ENCODE data around the gene WIPF3.

WIPF3 gene

GRCh38 chr7:29853789-29854188, 47.5 kb downstream of the WIPF3 start:
- no peak for TF ChIP-seq CTCF (IDR thresholded peaks at IDR 0.05; ENCODE audit: low read depth, low read length)
- Histone ChIP-seq H3K27me3 (peaks cover 12% of the 10 kb centered on the region; the same call in 1 of the 2 replicates), H3K36me3 (no peaks in the 10 kb centered on the region), H3K9me3 (no peaks in the 10 kb centered on the region), H3K4me3 (ENCODE audit: low read depth, low read length) (no peak overlapping the region), H3K4me1 (no peaks in the 10 kb centered on the region)
- DNase-seq, result no peak

- DNase-seq, result no peak
- TF ChIP-seq CTCF (IDR thresholded peaks at IDR 0.05; ENCODE audit: low read depth, low read length), result no peak
Measured at GRCh38 chr7:29854257-29854938, 48.1 kb downstream of the WIPF3 start.

GRCh38 chr7:29857654-29858053, 51.3 kb downstream of the WIPF3 start:
- H3K9me3 ChIP-seq, result no peaks in the 10 kb centered on the region
- no peak overlapping the region for H3K4me3 ChIP-seq (ENCODE audit: low read depth, low read length)
- no peak for TF ChIP-seq CTCF (IDR thresholded peaks at IDR 0.05; ENCODE audit: low read depth, low read length)
- H3K4me1 ChIP-seq, result no peaks in the 10 kb centered on the region
- no peak for DNase-seq
- H3K27me3 ChIP-seq, result 0 out of 2 replicates have a peak, but pooled peaks cover 3% of the 10 kb centered on the region
- no peaks in the 10 kb centered on the region for H3K36me3 ChIP-seq

More at GRCh38 chr7:29854257-29854938, 48.1 kb downstream of the WIPF3 start:
- H3K36me3 ChIP-seq, result no peaks in the 10 kb centered on the region
- H3K4me1 ChIP-seq, result no peaks in the 10 kb centered on the region
- no peaks in the 10 kb centered on the region for H3K9me3 ChIP-seq
- H3K4me3 ChIP-seq (ENCODE audit: low read depth, low read length), result no peak overlapping the region
- H3K27me3 ChIP-seq, result peaks cover 12% of the 10 kb centered on the region; the same call in 1 of the 2 replicates

GRCh38 chr7:29858191-29858951, 52.1 kb downstream of the WIPF3 start:
- Histone ChIP-seq H3K36me3 (no peaks in the 10 kb centered on the region), H3K27me3 (0 out of 2 replicates have a peak, but pooled peaks cover 3% of the 10 kb centered on the region), H3K4me3 (ENCODE audit: low read depth, low read length) (no peak overlapping the region), H3K4me1 (no peaks in the 10 kb centered on the region), H3K9me3 (no peaks in the 10 kb centered on the region)
- TF ChIP-seq CTCF (IDR thresholded peaks at IDR 0.05; ENCODE audit: low read depth, low read length), result no peak
- DNase-seq, result no peak

- no peak for TF ChIP-seq CTCF (IDR thresholded peaks at IDR 0.05; ENCODE audit: low read depth, low read length)
- no peak for DNase-seq
- Histone ChIP-seq H3K9me3 (no peaks in the 10 kb centered on the region), H3K36me3 (no peaks in the 10 kb centered on the region), H3K27me3 (0 out of 2 replicates have a peak, but pooled peaks cover 3% of the 10 kb centered on the region), H3K4me3 (ENCODE audit: low read depth, low read length) (no peak overlapping the region), H3K4me1 (no peaks in the 10 kb centered on the region)
Measured at GRCh38 chr7:29859104-29859503, 52.8 kb downstream of the WIPF3 start.

Data from BE2C (cell line).